DMS114 treated with DMSO at 0.1 percent for 48 hours (cell line): Measurements from ENCODE around the gene PCDH18.
"Not testable (repeated sequence)": the region's sequence is repeated elsewhere in the genome, so short reads cannot be mapped to it uniquely, and the experiment has no call there.

ENCODE experiments used
- DNase-seq: peaks from one replicate; lab custom pipeline; 2025; ENCODE audit not compliant: unreplicated experiment; lab: John Stamatoyannopoulos, UW

Gene PCDH18

GRCh38 chr4:137531168-137531985 is 917 bp downstream of the PCDH18 start:
- DNase-seq: no peak

- DNase-seq: no peak
Measured at GRCh38 chr4:137530176-137530575, 2.1 kb downstream of the PCDH18 start.

- no peak for DNase-seq
Measured at GRCh38 chr4:137529432-137529831, 2.9 kb downstream of the PCDH18 start.

GRCh38 chr4:137528673-137529072 is 3.6 kb downstream of the PCDH18 start:
- DNase-seq: no peak

GRCh38 chr4:137526681-137527080 is 5.6 kb downstream of the PCDH18 start:
- DNase-seq: no peak

GRCh38 chr4:137524725-137525369 is 7.4 kb downstream of the PCDH18 start:
- no peak for DNase-seq

- no peak for DNase-seq
Measured at GRCh38 chr4:137523329-137523728, 9.0 kb downstream of the PCDH18 start.

- DNase-seq: no peak
Measured at GRCh38 chr4:137521053-137521452, 11.2 kb downstream of the PCDH18 start.

GRCh38 chr4:137519406-137519805 is 12.9 kb downstream of the PCDH18 start:
- DNase-seq: no peak

GRCh38 chr4:137517323-137517722 is 15.0 kb downstream of the PCDH18 start:
- DNase-seq: not testable (repeated sequence)

- DNase-seq: no peak
Measured at GRCh38 chr4:137514406-137515111, 17.7 kb downstream of the PCDH18 start.

GRCh38 chr4:137510557-137511265 is 21.6 kb downstream of the PCDH18 start:
- DNase-seq: no peak

GRCh38 chr4:137509855-137510282 is 22.4 kb downstream of the PCDH18 start:
- DNase-seq: no peak

- no peak for DNase-seq
Measured at GRCh38 chr4:137502339-137503129, 29.8 kb downstream of the PCDH18 start.

- DNase-seq: not testable (repeated sequence)
Measured at GRCh38 chr4:137496267-137496666, 36.0 kb downstream of the PCDH18 start.

- DNase-seq: no peak
Measured at GRCh38 chr4:137495578-137495977, 36.7 kb downstream of the PCDH18 start.

GRCh38 chr4:137483313-137483959 is 48.9 kb downstream of the PCDH18 start:
- DNase-seq: not testable (repeated sequence)

GRCh38 chr4:137479657-137480056 is 52.6 kb downstream of the PCDH18 start:
- not testable (repeated sequence) for DNase-seq

GRCh38 chr4:137476345-137476744 is 55.9 kb downstream of the PCDH18 start:
- no peak for DNase-seq
